ENCODE measurements around the gene CCNO. TPM values are rescaled to one million over a fixed set of nuclear protein-coding genes. Genes with fewer than 3 reads are reported as not detected.
A peak's percentile ranks its signal among the peaks of the same experiment; 100 is the strongest.

CCNO gene
- total RNA-seq, 6 experiments from 2014 or later: 0.31 to 0.75 TPM; not detected in 4

GRCh38 chr5:55225346-55225745, 8.1 kb downstream of the CCNO start:
- no peak for DNase-seq
- ATAC-seq: no peak
- Histone ChIP-seq H3K36me3 (no peaks in the 10 kb centered on the region), H3K4me1 (peaks cover 0 to 23% (median 0%) of the 10 kb centered on the region in 4 donors), H3K27ac (no peak overlapping the region), H3K4me3 (no peak overlapping the region), H3K27me3 (peaks cover 0 to 87% of the 10 kb centered on the region in 2 donors), H3K9me3 (no peaks in the 10 kb centered on the region)
- intact Hi-C loops (cut with DNase I): no loop called here
- TF ChIP-seq POLR2A (IDR thresholded peaks at IDR 0.05): no peak
- TF ChIP-seq CTCF (IDR thresholded peaks at IDR 0.05): no peak

- intact Hi-C loops (cut with DNase I): no loop called here
- H3K4me1 ChIP-seq: peaks cover 0 to 24% (median 0%) of the 10 kb centered on the region in 4 donors
- ATAC-seq: no peak
Measured at GRCh38 chr5:55223812-55224240, 9.6 kb downstream of the CCNO start.

GRCh38 chr5:55222985-55223811, 10.2 kb downstream of the CCNO start:
- no peak for ATAC-seq
- peak in 1 of 3 donors; percentile 19 for DNase-seq
- H3K4me3 ChIP-seq: no peak overlapping the region
- WGBS (ENCODE audit: insufficient coverage, low coverage, low lambda C conversion rate, missing lambda C conversion rate): 12% methylated on average over 23 of the region's 61 CpGs
- H3K36me3 ChIP-seq: no peaks in the 10 kb centered on the region
- H3K27me3 ChIP-seq: peaks cover 0 to 75% of the 10 kb centered on the region in 2 donors
- TF ChIP-seq CTCF (IDR thresholded peaks at IDR 0.05): no peak
- no peak for TF ChIP-seq POLR2A (IDR thresholded peaks at IDR 0.05)
- intact Hi-C loops (cut with DNase I): no loop called here
- H3K9me3 ChIP-seq: no peaks in the 10 kb centered on the region
- H3K27ac ChIP-seq: no peak overlapping the region
- H3K4me1 ChIP-seq: peaks cover 0 to 24% (median 0%) of the 10 kb centered on the region in 4 donors

More at GRCh38 chr5:55223812-55224240, 9.6 kb downstream of the CCNO start:
- DNase-seq: no peak
- Histone ChIP-seq H3K27me3 (peaks cover 0 to 77% of the 10 kb centered on the region in 2 donors), H3K9me3 (no peaks in the 10 kb centered on the region), H3K36me3 (no peaks in the 10 kb centered on the region), H3K4me3 (no peak overlapping the region), H3K27ac (no peak overlapping the region)
- WGBS (ENCODE audit: insufficient coverage, low coverage, low lambda C conversion rate, missing lambda C conversion rate): 50% methylated on average over 4 of the region's 7 CpGs
- TF ChIP-seq POLR2A (IDR thresholded peaks at IDR 0.05) (no peak), CTCF (IDR thresholded peaks at IDR 0.05) (no peak)

GRCh38 chr5:55222092-55222984, 11.1 kb downstream of the CCNO start:
- no peaks in the 10 kb centered on the region for H3K9me3 ChIP-seq
- H3K36me3 ChIP-seq: no peaks in the 10 kb centered on the region
- no peak for DNase-seq
- TF ChIP-seq CTCF (IDR thresholded peaks at IDR 0.05) (no peak), POLR2A (IDR thresholded peaks at IDR 0.05) (no peak)
- H3K4me1 ChIP-seq: peaks cover 0 to 20% (median 0%) of the 10 kb centered on the region in 4 donors
- no peak overlapping the region for H3K27ac ChIP-seq
- no peak overlapping the region for H3K4me3 ChIP-seq
- peaks cover 0 to 75% of the 10 kb centered on the region in 2 donors for H3K27me3 ChIP-seq
- intact Hi-C loops (cut with DNase I): no loop called here
- 15% methylated on average over 26 of the region's 30 CpGs for WGBS (ENCODE audit: insufficient coverage, low coverage, low lambda C conversion rate, missing lambda C conversion rate)
- no peak for ATAC-seq
